Measurements from ENCODE around the gene TSR3.

DNA sequence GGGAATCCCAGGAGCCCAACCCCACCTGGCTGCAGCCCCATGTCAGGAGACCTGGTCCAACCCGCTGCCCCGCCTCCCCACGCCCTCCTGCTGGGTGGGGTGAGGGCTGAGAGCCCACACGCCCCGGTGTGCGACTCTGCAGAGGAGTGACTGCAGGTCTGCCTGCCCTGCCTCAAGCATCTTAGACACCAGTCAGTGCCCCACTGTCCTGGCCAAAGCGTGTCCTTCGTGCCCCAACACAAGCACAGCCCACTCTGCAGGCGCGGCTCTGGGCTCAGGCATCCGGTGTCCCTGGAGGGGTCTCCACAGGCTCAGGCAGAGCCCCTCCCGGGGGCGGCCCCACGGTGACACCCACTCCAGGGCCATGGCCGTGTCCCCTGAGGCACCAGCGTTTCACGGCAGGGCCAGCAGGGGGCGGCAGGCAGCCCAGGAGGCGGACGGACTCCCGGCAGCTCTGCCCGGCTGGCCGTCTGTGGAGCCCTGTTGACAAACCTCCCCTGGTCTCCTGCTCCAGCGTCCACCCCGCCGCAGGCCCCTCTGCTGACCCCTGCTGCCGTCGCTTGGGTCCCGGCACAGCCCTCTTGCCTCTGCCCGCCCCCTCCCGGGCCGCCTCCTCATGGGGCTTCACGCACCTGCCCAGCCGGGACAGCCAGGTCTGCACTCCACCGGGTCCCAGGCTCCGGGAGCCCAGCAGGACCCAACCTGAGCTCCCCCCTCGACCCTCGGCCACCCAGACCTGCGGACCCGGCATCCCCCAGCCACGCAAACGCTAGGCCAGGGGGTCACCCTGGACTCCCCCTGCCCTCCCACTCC lies 50.8 kb downstream of the TSR3 start:
- no peak for TF ChIP-seq EZH2 (IDR thresholded peaks at IDR 0.05; ENCODE audit: borderline replicate concordance, low read depth, low read length, severe bottlenecking)
- TF ChIP-seq, protein P1, sequence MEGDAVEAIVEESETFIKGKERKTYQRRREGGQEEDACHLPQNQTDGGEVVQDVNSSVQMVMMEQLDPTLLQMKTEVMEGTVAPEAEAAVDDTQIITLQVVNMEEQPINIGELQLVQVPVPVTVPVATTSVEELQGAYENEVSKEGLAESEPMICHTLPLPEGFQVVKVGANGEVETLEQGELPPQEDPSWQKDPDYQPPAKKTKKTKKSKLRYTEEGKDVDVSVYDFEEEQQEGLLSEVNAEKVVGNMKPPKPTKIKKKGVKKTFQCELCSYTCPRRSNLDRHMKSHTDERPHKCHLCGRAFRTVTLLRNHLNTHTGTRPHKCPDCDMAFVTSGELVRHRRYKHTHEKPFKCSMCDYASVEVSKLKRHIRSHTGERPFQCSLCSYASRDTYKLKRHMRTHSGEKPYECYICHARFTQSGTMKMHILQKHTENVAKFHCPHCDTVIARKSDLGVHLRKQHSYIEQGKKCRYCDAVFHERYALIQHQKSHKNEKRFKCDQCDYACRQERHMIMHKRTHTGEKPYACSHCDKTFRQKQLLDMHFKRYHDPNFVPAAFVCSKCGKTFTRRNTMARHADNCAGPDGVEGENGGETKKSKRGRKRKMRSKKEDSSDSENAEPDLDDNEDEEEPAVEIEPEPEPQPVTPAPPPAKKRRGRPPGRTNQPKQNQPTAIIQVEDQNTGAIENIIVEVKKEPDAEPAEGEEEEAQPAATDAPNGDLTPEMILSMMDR (IDR thresholded peaks at IDR 0.05; ENCODE audit: borderline replicate concordance, extremely low read depth, low read length, poor library complexity, severe bottlenecking): peak; percentile 85

All from DND-41 (cell line).